ENCODE results near the gene R3HDM4. TPM values are rescaled to one million over a fixed set of nuclear protein-coding genes. Genes with fewer than 3 reads are reported as not detected.

Gene R3HDM4
- polyA plus RNA-seq, 2 donors: 66.1 to 84.8 TPM

GRCh38 chr19:876780-877314, 36.2 kb downstream of the R3HDM4 start:
- Histone ChIP-seq H3K27ac (ENCODE audit: low read depth in 2 of 2, low read length in 1 of 2) (no peak overlapping the region), H3K36me3 (ENCODE audit: control insufficient read depth in 2 of 2, insufficient read depth in 2 of 2, low read length in 1 of 2) (peaks cover 0 to 40% of the 10 kb centered on the region in 2 donors), H3K4me1 (ENCODE audit: control insufficient read depth in 2 of 2, insufficient read depth in 2 of 2, low read length in 1 of 2) (peaks cover 0 to 2% of the 10 kb centered on the region in 2 donors), H3K4me3 (ENCODE audit: low read depth in 1 of 2, low read length in 2 of 2) (no peak overlapping the region), H3K9me3 (ENCODE audit: control insufficient read depth in 2 of 2, insufficient read depth in 1 of 2, low read depth in 1 of 2, low read length in 1 of 2) (no peaks in the 10 kb centered on the region), H3K27me3 (ENCODE audit: control insufficient read depth in 1 of 2, insufficient read depth in 2 of 2, low read length in 2 of 2) (no peaks in the 10 kb centered on the region)
- WGBS, 2 donors: 88 to 92% methylated on average over 26 to 29 of the region's 29 CpGs

GRCh38 chr19:876089-876488, 36.9 kb downstream of the R3HDM4 start:
- Histone ChIP-seq H3K27me3 (ENCODE audit: control insufficient read depth in 1 of 2, insufficient read depth in 2 of 2, low read length in 2 of 2) (no peaks in the 10 kb centered on the region), H3K4me3 (ENCODE audit: low read depth in 1 of 2, low read length in 2 of 2) (no peak overlapping the region), H3K27ac (ENCODE audit: low read depth in 2 of 2, low read length in 1 of 2) (no peak overlapping the region), H3K4me1 (ENCODE audit: control insufficient read depth in 2 of 2, insufficient read depth in 2 of 2, low read length in 1 of 2) (peaks cover 0 to 2% of the 10 kb centered on the region in 2 donors), H3K9me3 (ENCODE audit: control insufficient read depth in 2 of 2, insufficient read depth in 1 of 2, low read depth in 1 of 2, low read length in 1 of 2) (no peaks in the 10 kb centered on the region), H3K36me3 (ENCODE audit: control insufficient read depth in 2 of 2, insufficient read depth in 2 of 2, low read length in 1 of 2) (peaks cover 0 to 35% of the 10 kb centered on the region in 2 donors)
- 84 to 86% methylated on average over 18 of the region's 18 CpGs for WGBS, 2 donors

GRCh38 chr19:875265-875879, 37.6 kb downstream of the R3HDM4 start:
- H3K27ac ChIP-seq (ENCODE audit: low read depth in 2 of 2, low read length in 1 of 2): no peak overlapping the region
- no peak overlapping the region for H3K4me3 ChIP-seq (ENCODE audit: low read depth in 1 of 2, low read length in 2 of 2)
- peaks cover 0 to 5% of the 10 kb centered on the region in 2 donors for H3K4me1 ChIP-seq (ENCODE audit: control insufficient read depth in 2 of 2, insufficient read depth in 2 of 2, low read length in 1 of 2)
- no peaks in the 10 kb centered on the region for H3K9me3 ChIP-seq (ENCODE audit: control insufficient read depth in 2 of 2, insufficient read depth in 1 of 2, low read depth in 1 of 2, low read length in 1 of 2)
- peaks cover 0 to 39% of the 10 kb centered on the region in 2 donors for H3K36me3 ChIP-seq (ENCODE audit: control insufficient read depth in 2 of 2, insufficient read depth in 2 of 2, low read length in 1 of 2)
- no peaks in the 10 kb centered on the region for H3K27me3 ChIP-seq (ENCODE audit: control insufficient read depth in 1 of 2, insufficient read depth in 2 of 2, low read length in 2 of 2)
- WGBS, 2 donors: 92 to 93% methylated on average over 28 of the region's 28 CpGs

GRCh38 chr19:873561-874041, 39.4 kb downstream of the R3HDM4 start:
- Histone ChIP-seq H3K4me3 (ENCODE audit: low read depth in 1 of 2, low read length in 2 of 2) (no peak overlapping the region), H3K9me3 (ENCODE audit: control insufficient read depth in 2 of 2, insufficient read depth in 1 of 2, low read depth in 1 of 2, low read length in 1 of 2) (no peaks in the 10 kb centered on the region), H3K27me3 (ENCODE audit: control insufficient read depth in 1 of 2, insufficient read depth in 2 of 2, low read length in 2 of 2) (no peaks in the 10 kb centered on the region), H3K27ac (ENCODE audit: low read depth in 2 of 2, low read length in 1 of 2) (peak overlapping the region in 1 of 2 donors; percentile 38), H3K4me1 (ENCODE audit: control insufficient read depth in 2 of 2, insufficient read depth in 2 of 2, low read length in 1 of 2) (peaks cover 3 to 19% of the 10 kb centered on the region in 2 donors), H3K36me3 (ENCODE audit: control insufficient read depth in 2 of 2, insufficient read depth in 2 of 2, low read length in 1 of 2) (peaks cover 0 to 39% of the 10 kb centered on the region in 2 donors)
- WGBS, 2 donors: 95 to 96% methylated on average over 22 of the region's 22 CpGs

GRCh38 chr19:873084-873483, 39.9 kb downstream of the R3HDM4 start:
- Histone ChIP-seq H3K36me3 (ENCODE audit: control insufficient read depth in 2 of 2, insufficient read depth in 2 of 2, low read length in 1 of 2) (peaks cover 0 to 44% of the 10 kb centered on the region in 2 donors), H3K27me3 (ENCODE audit: control insufficient read depth in 1 of 2, insufficient read depth in 2 of 2, low read length in 2 of 2) (no peaks in the 10 kb centered on the region), H3K4me3 (ENCODE audit: low read depth in 1 of 2, low read length in 2 of 2) (no peak overlapping the region), H3K27ac (ENCODE audit: low read depth in 2 of 2, low read length in 1 of 2) (no peak overlapping the region), H3K9me3 (ENCODE audit: control insufficient read depth in 2 of 2, insufficient read depth in 1 of 2, low read depth in 1 of 2, low read length in 1 of 2) (no peaks in the 10 kb centered on the region), H3K4me1 (ENCODE audit: control insufficient read depth in 2 of 2, insufficient read depth in 2 of 2, low read length in 1 of 2) (peaks cover 3 to 21% of the 10 kb centered on the region in 2 donors)
- WGBS, 2 donors: 67 to 78% methylated on average over 13 of the region's 13 CpGs

GRCh38 chr19:872266-872951, 40.6 kb downstream of the R3HDM4 start:
- Histone ChIP-seq H3K27ac (ENCODE audit: low read depth in 2 of 2, low read length in 1 of 2) (peak overlapping the region; percentile 38 to 65), H3K4me3 (ENCODE audit: low read depth in 1 of 2, low read length in 2 of 2) (no peak overlapping the region), H3K4me1 (ENCODE audit: control insufficient read depth in 2 of 2, insufficient read depth in 2 of 2, low read length in 1 of 2) (peaks cover 3 to 21% of the 10 kb centered on the region in 2 donors), H3K27me3 (ENCODE audit: control insufficient read depth in 1 of 2, insufficient read depth in 2 of 2, low read length in 2 of 2) (no peaks in the 10 kb centered on the region), H3K9me3 (ENCODE audit: control insufficient read depth in 2 of 2, insufficient read depth in 1 of 2, low read depth in 1 of 2, low read length in 1 of 2) (no peaks in the 10 kb centered on the region), H3K36me3 (ENCODE audit: control insufficient read depth in 2 of 2, insufficient read depth in 2 of 2, low read length in 1 of 2) (peaks cover 0 to 48% of the 10 kb centered on the region in 2 donors)
- WGBS, 2 donors: 49 to 63% methylated on average over 26 to 27 of the region's 27 CpGs

- Histone ChIP-seq H3K27me3 (ENCODE audit: control insufficient read depth in 1 of 2, insufficient read depth in 2 of 2, low read length in 2 of 2) (no peaks in the 10 kb centered on the region), H3K4me1 (ENCODE audit: control insufficient read depth in 2 of 2, insufficient read depth in 2 of 2, low read length in 1 of 2) (peaks cover 3 to 21% of the 10 kb centered on the region in 2 donors), H3K4me3 (ENCODE audit: low read depth in 1 of 2, low read length in 2 of 2) (no peak overlapping the region), H3K27ac (ENCODE audit: low read depth in 2 of 2, low read length in 1 of 2) (peak overlapping the region; percentile 38 to 65), H3K36me3 (ENCODE audit: control insufficient read depth in 2 of 2, insufficient read depth in 2 of 2, low read length in 1 of 2) (peaks cover 0 to 41% of the 10 kb centered on the region in 2 donors), H3K9me3 (ENCODE audit: control insufficient read depth in 2 of 2, insufficient read depth in 1 of 2, low read depth in 1 of 2, low read length in 1 of 2) (no peaks in the 10 kb centered on the region)
- 69 to 83% methylated on average over 21 to 23 of the region's 33 CpGs for WGBS, 2 donors
Measured at GRCh38 chr19:871446-872265, 41.4 kb downstream of the R3HDM4 start.

GRCh38 chr19:870963-871401, 42.0 kb downstream of the R3HDM4 start:
- Histone ChIP-seq H3K27ac (ENCODE audit: low read depth in 2 of 2, low read length in 1 of 2) (peak overlapping the region in 1 of 2 donors; percentile 16), H3K4me1 (ENCODE audit: control insufficient read depth in 2 of 2, insufficient read depth in 2 of 2, low read length in 1 of 2) (peaks cover 3 to 21% of the 10 kb centered on the region in 2 donors), H3K4me3 (ENCODE audit: low read depth in 1 of 2, low read length in 2 of 2) (no peak overlapping the region), H3K27me3 (ENCODE audit: control insufficient read depth in 1 of 2, insufficient read depth in 2 of 2, low read length in 2 of 2) (no peaks in the 10 kb centered on the region), H3K9me3 (ENCODE audit: control insufficient read depth in 2 of 2, insufficient read depth in 1 of 2, low read depth in 1 of 2, low read length in 1 of 2) (no peaks in the 10 kb centered on the region), H3K36me3 (ENCODE audit: control insufficient read depth in 2 of 2, insufficient read depth in 2 of 2, low read length in 1 of 2) (peaks cover 0 to 38% of the 10 kb centered on the region in 2 donors)
- WGBS, 2 donors: 81 to 83% methylated on average over 28 of the region's 28 CpGs

- WGBS, 2 donors: 83 to 88% methylated on average over 8 of the region's 8 CpGs
- Histone ChIP-seq H3K36me3 (ENCODE audit: control insufficient read depth in 2 of 2, insufficient read depth in 2 of 2, low read length in 1 of 2) (peaks cover 0 to 36% of the 10 kb centered on the region in 2 donors), H3K27me3 (ENCODE audit: control insufficient read depth in 1 of 2, insufficient read depth in 2 of 2, low read length in 2 of 2) (no peaks in the 10 kb centered on the region), H3K4me3 (ENCODE audit: low read depth in 1 of 2, low read length in 2 of 2) (no peak overlapping the region), H3K9me3 (ENCODE audit: control insufficient read depth in 2 of 2, insufficient read depth in 1 of 2, low read depth in 1 of 2, low read length in 1 of 2) (no peaks in the 10 kb centered on the region), H3K27ac (ENCODE audit: low read depth in 2 of 2, low read length in 1 of 2) (peak overlapping the region in 1 of 2 donors; percentile 18), H3K4me1 (ENCODE audit: control insufficient read depth in 2 of 2, insufficient read depth in 2 of 2, low read length in 1 of 2) (peaks cover 3 to 21% of the 10 kb centered on the region in 2 donors)
Measured at GRCh38 chr19:870314-870713, 42.7 kb downstream of the R3HDM4 start.

Data from esophagus (tissue), 2 donors.